ENCODE results near the gene LZTR1.

GRCh38 chr22:21032868-21033688, 51.0 kb downstream of the LZTR1 start:
- TF ChIP-seq, protein P1, sequence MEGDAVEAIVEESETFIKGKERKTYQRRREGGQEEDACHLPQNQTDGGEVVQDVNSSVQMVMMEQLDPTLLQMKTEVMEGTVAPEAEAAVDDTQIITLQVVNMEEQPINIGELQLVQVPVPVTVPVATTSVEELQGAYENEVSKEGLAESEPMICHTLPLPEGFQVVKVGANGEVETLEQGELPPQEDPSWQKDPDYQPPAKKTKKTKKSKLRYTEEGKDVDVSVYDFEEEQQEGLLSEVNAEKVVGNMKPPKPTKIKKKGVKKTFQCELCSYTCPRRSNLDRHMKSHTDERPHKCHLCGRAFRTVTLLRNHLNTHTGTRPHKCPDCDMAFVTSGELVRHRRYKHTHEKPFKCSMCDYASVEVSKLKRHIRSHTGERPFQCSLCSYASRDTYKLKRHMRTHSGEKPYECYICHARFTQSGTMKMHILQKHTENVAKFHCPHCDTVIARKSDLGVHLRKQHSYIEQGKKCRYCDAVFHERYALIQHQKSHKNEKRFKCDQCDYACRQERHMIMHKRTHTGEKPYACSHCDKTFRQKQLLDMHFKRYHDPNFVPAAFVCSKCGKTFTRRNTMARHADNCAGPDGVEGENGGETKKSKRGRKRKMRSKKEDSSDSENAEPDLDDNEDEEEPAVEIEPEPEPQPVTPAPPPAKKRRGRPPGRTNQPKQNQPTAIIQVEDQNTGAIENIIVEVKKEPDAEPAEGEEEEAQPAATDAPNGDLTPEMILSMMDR (IDR thresholded peaks at IDR 0.05), result no peak
- TF ChIP-seq EZH2phosphoT487 (IDR thresholded peaks at IDR 0.05) (no peak), EZH2 (IDR thresholded peaks at IDR 0.05) (no peak)
